NCI-H82 treated with DMSO at 0.1 percent for 48 hours (cell line): ENCODE measurements around the gene EXOC3.

Source experiments
- DNase-seq: peaks from one replicate; lab custom pipeline; 2025; ENCODE audit not compliant: unreplicated experiment; lab: John Stamatoyannopoulos, UW

Gene EXOC3

DNA sequence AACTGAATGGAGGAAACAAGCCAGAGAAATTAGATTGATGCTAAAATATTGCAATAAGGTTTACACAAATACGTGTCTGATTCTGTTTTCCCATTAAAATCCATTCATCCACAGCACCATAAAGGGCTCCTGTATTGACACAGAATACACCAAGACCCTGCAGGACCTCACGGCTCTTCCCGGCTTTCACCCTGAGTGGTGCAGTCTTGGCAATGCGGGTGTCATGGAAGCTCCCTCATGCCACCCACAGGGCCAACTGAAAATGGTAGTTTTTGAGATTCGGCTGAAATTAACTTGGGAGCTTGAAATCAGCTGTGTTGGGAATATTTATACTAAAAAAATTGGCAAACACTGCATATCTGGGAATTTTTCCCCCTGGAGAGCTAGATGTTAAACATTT is 17.3 kb upstream of the EXOC3 start:
- no peak for DNase-seq

DNA sequence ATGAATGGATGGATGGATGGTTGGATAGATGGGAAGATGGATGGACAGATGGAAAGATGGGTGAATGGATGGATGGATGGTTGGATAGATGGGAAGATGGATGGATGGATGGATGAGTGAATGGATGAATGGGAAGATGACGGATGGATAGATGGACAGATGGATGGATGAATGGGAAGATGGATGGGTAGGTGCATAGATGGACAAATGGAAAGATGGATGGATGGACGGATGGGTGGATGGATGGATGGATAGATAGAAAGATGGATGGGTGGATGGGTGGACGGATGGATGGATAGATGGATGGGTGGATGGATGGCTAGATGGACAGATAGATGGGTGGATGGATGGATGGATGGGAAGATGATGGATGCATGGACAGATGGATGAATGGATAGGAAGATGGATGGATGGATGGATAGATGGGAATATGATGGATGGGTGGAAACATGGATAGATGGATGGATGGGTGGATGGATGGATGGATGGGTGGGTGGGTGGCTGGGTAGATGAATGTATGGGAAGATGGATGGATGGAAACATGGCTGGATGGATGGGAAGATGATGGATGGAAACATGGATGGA is 16.5 kb upstream of the EXOC3 start:
- no peak for DNase-seq

DNA sequence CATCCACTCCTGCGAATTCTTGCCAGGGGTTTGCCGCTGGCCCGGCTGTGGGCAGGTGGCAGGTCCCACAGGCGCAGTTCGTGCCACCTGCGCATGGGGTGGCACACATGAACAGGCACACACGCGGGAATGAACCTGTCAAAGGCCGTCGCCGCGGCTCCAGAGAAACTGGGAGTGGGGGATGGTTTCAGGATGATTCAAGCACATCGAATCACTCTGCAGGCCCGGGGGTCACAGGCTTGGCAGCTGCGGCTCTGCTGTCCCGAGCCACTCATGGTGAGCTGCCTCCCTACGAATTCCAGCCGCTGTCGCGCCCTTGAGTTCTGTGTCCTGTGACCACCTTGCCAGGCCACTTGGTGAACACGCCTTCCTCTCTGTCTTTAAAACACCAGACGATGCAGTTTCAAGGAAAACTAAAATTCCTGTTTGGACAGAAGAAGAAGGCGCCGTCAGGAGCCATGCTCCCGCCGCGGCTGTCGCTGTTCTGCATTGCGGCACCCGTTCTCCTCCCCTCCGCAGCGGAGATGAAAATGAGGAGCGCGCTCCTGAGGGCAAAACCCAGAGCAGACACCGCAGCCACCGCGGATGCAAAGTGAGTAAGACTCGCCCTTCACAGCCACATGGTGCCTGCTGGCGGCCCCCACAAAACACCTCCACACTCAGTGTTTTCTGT is 15.4 kb upstream of the EXOC3 start:
- no peak for DNase-seq

DNA sequence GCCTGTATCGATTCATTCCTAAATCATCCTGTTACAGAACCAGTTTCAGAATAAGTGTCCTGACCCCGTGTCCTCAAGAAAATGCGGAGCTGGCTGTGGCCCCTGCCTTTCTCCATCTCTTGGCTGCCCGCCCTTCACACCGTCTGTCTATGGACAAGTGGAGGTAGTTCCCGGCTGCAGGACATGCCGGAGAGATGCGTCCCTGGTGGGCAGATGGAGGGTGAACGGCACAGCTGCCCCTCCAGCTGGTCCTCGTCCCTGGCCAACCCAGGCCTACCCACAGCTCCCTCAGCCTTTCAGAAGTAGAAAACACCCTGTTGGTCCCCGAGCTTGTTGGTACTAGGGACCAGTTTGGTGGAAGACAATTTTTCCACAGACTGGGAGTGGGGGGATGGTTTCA is 14.8 kb upstream of the EXOC3 start:
- DNase-seq = no peak

DNA sequence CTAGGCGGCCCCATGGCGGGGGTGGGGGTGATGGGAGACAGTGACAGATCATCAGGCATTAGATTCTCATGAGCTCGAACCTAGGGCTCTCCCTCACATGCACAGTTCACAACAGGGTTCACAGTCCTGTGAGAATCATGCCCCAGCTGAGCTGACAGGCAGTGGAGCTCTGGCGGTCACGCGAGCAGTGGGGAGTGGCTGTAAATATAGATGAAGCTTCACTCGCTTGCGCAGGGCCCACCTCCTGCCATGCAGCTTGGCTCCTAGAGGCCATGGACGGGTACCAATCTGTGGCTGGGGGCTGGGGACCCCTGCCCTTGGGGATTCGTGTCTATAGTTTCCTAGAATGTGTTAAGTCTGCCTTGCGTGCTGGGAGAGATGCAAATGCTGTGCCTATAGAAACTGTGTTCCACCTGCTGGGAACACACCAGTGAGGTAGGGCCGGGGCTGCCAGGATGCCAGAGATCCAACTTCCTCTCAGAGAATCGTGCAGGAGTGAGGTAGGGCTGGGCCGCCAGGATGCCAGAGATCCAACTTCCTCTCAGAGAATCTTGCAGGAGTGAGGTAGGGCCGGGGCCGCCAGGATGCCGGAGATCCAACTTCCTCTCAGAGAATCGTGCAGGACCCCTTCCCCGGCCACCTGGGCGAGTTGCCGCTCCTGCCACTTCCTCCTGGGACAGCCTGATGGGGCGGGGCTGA is 14.1 kb upstream of the EXOC3 start:
- no peak for DNase-seq

DNA sequence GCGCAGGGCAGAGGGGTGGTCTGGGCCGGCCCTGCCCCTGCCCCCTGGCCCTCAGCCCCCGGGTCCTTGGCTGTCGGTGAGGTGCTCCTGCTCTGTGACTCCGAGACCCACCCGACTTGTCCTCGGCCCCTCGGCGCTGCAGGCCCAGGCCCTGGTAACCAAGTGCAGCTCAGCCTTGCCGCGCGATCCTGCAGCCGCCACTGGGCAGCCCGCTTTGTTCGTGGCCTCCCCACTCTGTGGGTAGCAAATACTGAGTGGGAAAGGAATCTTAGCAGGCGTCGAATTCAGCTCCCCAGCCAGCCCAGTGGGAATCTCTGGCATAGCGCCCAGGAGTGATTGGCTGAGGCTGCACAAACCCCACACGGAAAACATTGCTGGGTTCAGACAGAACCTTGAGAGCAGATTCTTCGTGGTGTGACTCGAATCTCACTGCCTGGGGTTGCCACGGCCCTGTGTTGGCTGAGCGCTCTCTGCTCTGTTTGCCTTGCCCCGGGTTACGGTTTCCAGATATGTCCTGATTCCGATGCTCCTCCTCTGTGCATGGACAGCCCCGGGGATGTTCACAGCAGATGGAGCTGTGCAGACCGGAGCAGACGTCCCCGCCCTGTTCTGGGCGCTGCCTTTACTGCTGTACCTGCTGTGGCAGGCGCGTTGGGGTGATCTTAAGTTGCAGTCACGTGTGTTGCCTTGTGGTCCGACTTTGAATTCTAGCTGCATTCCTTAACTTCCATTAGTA is 13.4 kb upstream of the EXOC3 start:
- no peak for DNase-seq

DNA sequence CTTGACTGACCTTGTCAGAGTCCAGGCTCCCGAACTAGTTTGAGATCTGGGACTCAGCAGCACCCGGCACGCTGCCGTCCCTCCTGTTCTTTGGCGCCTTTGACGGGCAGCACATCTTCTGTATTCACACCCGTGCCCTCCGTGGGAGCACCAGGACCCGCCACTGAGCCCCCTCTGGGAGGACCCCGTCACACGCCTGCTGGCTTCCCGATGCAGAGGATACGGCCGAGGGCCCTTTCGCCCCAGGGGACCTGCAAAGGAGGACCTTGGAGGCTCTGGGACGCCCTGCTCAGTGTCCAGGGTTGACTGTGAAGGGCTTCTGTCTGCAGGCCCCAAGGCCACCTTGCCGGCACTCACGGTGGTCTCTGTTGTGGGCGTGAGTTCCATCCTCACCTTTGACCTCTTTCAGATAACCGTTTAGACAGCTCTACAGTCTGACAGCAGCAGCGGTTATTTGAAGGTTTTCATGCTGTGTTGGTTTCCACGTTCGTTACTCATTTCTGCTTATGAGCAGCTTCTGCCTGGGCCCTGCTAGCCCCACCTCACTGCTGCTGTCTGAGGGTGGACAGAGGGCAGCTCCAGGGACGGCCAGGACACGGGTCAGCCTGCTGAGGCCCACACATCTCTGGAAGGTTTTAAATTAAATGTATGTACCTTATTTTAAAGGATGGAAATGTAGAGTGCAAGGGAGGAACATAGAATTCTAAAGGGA is 12.6 kb upstream of the EXOC3 start:
- DNase-seq = no peak

DNA sequence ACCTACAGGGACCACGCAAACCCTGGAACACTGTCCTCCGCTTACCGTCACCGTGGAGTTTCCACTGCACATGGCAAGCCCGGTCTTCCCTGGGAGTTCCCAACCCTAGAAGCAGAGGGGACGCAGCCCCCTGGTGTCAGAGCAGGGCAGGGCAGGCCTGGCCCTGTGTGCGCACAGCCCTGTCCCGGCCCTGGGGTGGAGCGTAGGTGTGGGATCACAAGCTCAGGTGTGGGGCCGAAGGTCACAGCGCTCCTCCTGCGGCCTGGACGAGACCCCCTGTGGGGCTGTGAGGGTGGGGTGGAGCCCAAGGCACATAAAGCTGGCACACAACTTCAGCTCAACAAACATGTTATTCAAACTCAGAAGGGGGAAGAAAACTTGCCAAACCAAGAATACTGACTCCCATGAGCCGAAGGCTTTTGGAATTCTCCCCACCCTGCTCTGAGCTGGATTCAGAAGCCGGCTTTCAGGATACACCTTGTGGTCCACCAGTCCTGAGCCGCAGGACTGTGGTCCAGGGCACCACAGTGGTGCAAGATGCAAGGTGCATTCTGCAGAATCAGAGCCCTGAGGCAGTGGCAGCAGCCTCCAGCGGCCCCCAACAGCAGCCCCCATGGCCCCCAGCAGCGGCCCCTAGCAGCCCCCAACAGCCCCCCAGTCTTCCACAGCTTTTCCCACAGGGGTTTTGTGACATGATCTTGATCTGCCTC is 11.8 kb upstream of the EXOC3 start:
- no peak for DNase-seq

DNA sequence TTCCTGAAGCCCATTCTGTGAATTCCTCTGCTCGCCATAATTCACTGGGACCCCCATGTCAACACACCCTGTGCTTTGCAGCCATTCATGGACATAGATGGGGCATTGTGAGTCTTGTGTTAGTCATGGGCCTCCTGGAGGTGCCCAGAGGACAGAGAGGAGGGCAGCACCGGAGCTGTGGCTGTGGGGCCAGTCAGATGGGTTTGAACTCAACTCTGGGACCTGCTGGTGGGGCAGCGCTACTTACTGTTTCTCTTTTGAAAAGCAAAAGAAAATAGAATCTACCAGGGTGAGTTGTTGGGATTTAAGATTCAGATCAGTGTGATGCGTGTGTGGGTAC is 11.3 kb upstream of the EXOC3 start:
- no peak for DNase-seq

DNA sequence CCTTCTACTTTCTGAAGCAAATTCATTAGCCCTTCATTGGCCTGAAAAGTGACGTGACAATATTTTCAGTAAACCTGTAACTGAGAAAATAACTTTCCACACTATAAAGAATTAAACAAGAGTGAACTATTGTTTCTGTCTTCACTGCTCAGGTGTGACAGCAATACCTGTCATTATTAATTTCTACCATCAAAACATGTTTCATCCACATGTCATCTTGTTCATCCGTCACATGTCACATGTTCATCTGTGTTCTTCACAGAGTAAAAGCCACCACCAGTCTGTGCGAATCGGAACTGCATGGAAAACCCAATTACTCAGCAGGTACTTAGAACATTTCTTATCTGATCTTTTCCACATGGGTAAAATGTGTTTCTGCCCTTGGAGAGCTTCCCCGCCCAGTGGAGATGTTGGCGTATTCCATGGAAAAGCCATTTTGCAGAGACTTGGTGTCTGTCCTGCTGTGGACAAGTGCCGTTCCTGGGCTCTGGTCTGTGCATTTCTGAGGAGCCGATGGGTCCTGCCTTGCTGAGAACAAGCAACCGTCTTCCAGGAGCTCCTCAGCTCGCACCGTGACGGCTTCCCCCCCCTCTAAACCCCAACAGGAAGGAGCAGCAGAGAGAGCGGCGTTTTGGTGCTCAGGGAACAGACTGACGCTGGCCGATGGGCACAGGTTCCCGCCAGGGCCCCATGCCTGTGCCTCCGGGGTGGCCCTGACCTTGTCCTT is 10.6 kb upstream of the EXOC3 start:
- DNase-seq = no peak

DNA sequence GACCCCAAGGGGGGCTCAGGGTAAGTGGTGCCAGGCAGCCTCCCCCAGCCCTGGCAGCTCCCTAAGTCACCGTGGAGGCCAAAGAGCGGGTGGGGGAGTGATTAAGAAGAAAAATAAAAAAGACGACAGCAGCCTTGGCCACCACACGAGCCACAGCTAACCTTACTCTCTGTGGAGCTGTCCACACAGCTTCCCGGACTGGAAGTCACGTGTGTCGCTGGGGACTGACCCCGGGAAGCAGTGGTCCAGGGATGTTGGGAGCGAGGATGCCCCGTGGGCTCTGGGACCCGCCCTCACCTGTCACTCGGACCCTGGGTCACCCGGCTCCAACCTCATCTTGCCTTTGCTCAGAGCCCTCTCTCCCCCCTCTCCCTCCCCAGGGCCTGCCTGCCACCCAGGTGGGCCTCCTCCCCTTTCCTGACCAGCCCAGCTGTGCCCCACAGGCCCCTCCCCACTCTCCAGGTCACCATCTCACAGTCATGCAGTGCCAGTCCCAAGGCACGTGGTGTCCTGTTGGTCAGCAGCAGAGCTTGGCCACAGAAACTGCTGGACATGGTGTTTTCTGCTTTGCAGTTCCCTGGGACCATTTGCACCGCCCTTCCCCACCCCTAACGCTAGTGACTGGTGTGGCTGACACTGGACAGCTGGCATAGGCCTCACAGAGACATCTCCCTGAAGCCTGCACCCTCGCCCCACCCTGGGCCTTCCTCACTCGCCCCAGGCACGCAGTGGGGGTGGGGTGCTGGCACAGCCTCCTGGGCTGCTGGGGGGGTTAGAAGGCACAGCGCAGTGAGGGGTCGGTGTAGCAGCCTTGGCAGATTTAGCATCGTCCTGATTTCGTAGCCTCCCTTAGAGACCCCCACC is 9.8 kb upstream of the EXOC3 start:
- no peak for DNase-seq

DNA sequence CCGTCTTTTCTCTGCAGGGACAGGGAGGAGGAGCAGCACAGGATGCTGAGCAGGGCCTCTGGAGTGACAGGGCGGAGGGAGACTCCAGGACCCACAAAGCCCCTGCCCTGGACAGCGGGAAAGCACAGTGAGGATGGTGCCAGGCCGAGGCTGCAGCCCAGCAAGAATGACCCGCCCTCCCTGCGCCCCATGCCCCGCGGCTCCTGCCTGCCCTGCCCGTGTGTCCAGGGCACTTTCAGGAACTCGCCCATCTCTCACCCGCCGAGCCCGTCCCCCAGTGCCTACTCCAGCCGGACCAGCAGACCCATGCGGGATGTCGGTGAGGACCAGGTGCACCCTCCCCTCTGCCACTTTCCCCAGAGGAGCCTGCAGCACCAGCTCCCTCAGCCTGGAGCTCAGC is 9.1 kb upstream of the EXOC3 start:
- DNase-seq = no peak

DNA sequence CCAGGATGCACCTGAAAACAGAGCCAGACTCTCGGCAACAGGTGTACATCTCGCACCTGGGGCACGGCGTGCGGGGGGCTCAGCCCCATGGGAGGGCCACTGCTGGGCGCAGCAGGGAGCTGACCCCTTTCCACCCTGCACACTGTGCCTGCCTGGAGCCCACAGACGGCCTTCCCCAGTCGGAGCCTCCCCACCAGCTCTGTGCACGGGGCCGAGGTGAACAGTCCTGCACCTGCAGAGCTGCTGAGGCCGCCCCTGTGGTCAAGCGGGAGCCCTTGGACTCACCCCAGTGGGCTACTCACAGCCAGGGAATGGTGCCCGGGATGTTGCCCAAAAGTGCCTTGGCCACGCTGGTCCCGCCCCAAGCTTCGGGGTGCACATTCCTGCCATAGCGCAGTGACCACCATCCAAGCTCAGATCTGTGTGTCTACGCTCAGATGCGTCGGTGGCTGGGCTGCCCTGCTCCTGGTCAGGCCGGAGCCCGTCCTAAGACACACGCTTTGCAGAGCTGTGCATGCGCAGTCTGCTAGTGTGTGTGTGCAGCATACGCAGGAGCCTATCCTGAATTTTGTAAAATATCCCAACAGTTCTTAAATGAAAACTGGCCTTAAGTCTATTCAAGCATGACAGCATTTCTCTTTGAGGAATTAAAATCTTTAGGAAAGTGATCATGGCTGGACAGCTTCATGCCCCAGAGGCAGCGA is 8.4 kb upstream of the EXOC3 start:
- DNase-seq = no peak

DNA sequence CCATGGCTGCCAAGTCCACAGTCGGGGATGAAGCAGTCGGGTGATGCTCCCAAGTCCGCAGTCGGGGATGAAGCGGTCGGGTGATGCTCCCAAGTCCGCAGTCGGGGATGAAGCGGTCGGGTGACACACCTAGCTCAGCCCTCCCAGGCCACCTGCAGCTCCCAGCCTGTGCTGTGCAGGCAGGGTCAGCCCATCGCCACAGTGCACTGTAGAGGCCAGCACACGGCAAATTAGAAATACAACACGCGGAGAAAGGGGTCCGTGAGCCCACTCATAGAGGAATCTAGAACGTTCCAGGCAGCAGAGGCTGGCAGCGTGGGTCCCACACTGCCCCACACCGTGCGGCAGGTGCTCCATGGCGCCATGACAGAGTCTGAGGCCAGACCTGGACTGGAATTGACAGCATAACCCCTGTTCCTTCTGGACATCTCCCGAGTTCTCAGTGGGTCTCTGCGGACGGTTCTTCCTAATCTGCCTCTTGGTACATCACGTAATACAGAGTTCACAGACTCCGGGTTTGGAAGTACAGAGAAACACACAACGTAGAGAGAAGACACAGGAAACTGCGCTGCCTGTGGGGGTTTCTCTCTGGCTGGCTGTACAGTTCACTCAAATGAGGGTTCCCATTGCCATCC is 7.7 kb upstream of the EXOC3 start:
- DNase-seq = no peak

DNA sequence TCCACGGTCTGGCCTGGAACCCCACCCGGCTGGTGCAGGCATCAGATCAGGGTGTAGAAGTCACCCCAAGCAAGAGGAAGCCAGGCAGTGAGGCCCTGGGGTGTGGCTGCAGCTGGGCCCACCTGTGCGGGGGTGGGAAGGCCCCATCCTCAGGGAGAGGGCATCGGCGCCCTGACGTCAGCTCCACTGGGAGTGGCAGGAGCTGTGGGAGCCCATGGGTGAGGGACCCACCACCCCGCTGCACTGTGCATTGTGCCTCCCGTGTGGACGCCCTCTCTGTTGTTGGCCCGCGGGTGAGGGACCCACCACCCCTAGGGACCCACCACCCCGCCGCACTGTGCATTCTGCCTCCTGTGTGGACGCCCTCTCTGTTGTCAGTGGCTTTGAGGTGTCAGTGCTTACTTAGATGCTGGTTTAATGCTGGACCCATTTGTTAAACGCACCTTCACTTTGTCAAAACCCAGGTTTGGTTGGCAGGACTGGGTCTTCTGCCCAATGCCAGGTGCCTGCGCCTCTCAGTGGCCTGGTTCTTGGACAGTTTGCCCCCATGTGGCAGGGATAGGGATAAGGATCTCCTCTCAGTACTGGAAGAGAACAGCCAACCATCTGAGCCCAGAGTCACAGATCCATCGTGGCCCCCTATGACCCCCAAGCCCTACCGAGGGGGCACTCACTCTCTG is 6.9 kb upstream of the EXOC3 start:
- no peak for DNase-seq

DNA sequence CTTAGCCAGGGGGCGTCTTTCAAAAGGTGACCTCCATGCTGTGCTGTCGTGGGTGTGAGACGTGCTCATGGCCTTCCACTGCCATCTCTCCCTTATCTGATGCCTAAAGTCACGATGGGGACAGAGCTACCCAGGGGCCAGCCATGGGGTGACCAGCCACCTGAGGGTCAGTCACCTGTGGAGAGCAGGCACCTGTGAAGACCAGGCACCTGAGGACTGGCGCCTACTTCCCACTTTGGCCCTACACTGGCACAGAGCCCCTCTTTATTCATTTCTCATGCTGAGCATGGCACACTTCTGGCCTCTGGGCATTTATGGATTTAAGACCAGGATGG is 6.4 kb upstream of the EXOC3 start:
- no peak for DNase-seq

DNA sequence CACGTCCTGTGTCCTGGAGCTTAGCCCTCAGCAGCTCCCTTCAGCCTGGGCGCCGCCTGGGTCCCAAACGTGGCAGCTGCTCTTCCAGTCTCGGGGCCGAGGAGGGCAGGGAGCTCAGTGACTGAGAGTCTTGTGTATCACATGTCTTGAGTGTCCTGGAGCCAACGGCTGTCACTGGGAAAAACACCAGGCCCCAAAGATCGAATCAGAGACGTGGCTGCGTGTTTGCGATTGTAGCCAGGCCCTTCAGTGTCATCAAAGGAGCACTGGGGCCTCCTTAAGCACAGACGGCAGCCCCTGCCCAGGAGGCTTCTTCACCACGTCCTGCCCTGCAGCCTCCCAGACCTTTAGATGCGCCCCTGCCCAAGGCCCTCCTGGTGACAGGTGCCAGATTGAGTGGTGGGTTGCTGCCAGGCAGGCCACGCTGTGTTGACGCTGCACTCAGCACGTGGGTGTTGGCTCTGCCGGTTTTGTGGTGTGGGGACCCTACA is 5.7 kb upstream of the EXOC3 start:
- DNase-seq = no peak
